B cell (primary cell): ENCODE data around the gene RET. TPM values are rescaled to one million over a fixed set of nuclear protein-coding genes. Genes with fewer than 3 reads are reported as not detected.

Experiments used
- ATAC-seq: fragments of 200-7000 bp; cut with Tn5 transposase; one replicate; pipeline ENCODE4 v1.10.0; 2021; ENCODE audit warnings: low read depth, mild to moderate bottlenecking, moderate number of reproducible peaks, moderate library complexity
- CTCF ChIA-PET: fragments of 350-600 bp; sonication (Branson Sonifier 250); formaldehyde crosslinking; loops from one replicate; lab custom pipeline; 2021; ENCODE audit warnings: antibody characterized with exemption, inconsistent platforms; lab: Charles Lee
- POLR2A ChIA-PET: fragments of 350-600 bp; sonication (Branson Sonifier 250); formaldehyde crosslinking; loops from one replicate; lab custom pipeline; 2021; ENCODE audit warnings: antibody characterized with exemption; lab: Charles Lee
- DNase-seq: peaks from one replicate; pipeline ENCODE4 v3.0.0; 2013
- H2AFZ ChIP-seq: 2 replicates; pipeline ENCODE4 v1.6.1; 2012; ENCODE audit warnings: mild to moderate bottlenecking, low read depth, low read length; ENCODE audit not compliant: insufficient read depth, poor library complexity, severe bottlenecking
- H3K27ac ChIP-seq, 2 donors: 1 replicate in 1 of 2; 2 replicates in 1 of 2; pipeline ENCODE4 v1.5.1; 2012 to 2013; ENCODE audit warnings: low read length in 2 of 2, mild to moderate bottlenecking in 2 of 2, moderate library complexity in 1 of 2
- H3K27me3 ChIP-seq, 4 experiments: fragments of 200-600 bp in 1 of 4; sonication (generic) in 1 of 4; replicated peaks in 1 of 4; 1 replicate in 2 of 4; 2 replicates in 2 of 4; pipeline versions ENCODE4 v1.6.1 to v1.7.0; 2013 to 2016; ENCODE audit warnings: low read length in 3 of 4, mild to moderate bottlenecking in 2 of 4, mixed read lengths in 1 of 4, moderate library complexity in 1 of 4; ENCODE audit not compliant: insufficient read depth in 4 of 4, control insufficient read depth in 3 of 4; ENCODE audit errors: control extremely low read depth in 1 of 4
- H3K36me3 ChIP-seq, 2 experiments: replicated peaks in 1 of 2; 1 replicate in 1 of 2; 2 replicates in 1 of 2; pipeline versions ENCODE4 v1.6.1 to v1.7.1; 2013; ENCODE audit warnings: low read length in 1 of 2; ENCODE audit not compliant: insufficient read depth in 2 of 2, control insufficient read depth in 1 of 2; ENCODE audit errors: control extremely low read depth in 1 of 2, extremely low read depth in 1 of 2
- H3K4me1 ChIP-seq, 2 donors: fragments of 200-600 bp in 1 of 2; sonication (generic) in 1 of 2; 1 replicate in 1 of 2; 2 replicates in 1 of 2; pipeline versions ENCODE4 v1.5.1 to v1.6.1; 2013 to 2017; ENCODE audit warnings: low read length in 2 of 2; ENCODE audit not compliant: control insufficient read depth in 2 of 2, insufficient read depth in 2 of 2
- H3K4me2 ChIP-seq: replicated peaks from 2 replicates; pipeline ENCODE3; 2012; ENCODE audit warnings: mild to moderate bottlenecking, low read depth, low read length; ENCODE audit not compliant: poor library complexity, severe bottlenecking
- H3K4me3 ChIP-seq, 5 experiments: fragments of 200-600 bp in 1 of 5; sonication (generic) in 1 of 5; 1 replicate in 3 of 5; 2 replicates in 2 of 5; pipeline versions ENCODE4 v1.5.1 to v1.7.0; 2011 to 2016; ENCODE audit warnings: low read length in 4 of 5, mild to moderate bottlenecking in 4 of 5, low read depth in 2 of 5, control low read depth in 1 of 5, moderate library complexity in 1 of 5; ENCODE audit not compliant: insufficient read depth in 1 of 5; ENCODE audit errors: control extremely low read depth in 1 of 5, extremely low read depth in 1 of 5
- H3K79me2 ChIP-seq: fragments of 200-600 bp; sonication (generic); one replicate; pipeline ENCODE4 v1.6.0; 2016; ENCODE audit warnings: low read length; ENCODE audit not compliant: control insufficient read depth, insufficient read depth
- H3K9ac ChIP-seq: fragments of 200-600 bp; sonication (generic); 2 replicates; pipeline ENCODE4 v1.6.1; 2017; ENCODE audit warnings: mild to moderate bottlenecking, low read length, moderate library complexity
- H3K9me3 ChIP-seq, 3 donors: one replicate each; pipeline versions ENCODE4 v1.6.1 to v1.7.1; 2013; ENCODE audit warnings: low read length in 2 of 3; ENCODE audit not compliant: control insufficient read depth in 2 of 3, insufficient read depth in 1 of 3; ENCODE audit errors: control extremely low read depth in 1 of 3
- H4K20me1 ChIP-seq: 2 replicates; pipeline ENCODE4 v1.6.0; 2012; ENCODE audit warnings: mild to moderate bottlenecking, low read length; ENCODE audit not compliant: insufficient read depth, control insufficient read depth, poor library complexity, severe bottlenecking
- H3K27ac Mint-ChIP-seq: one replicate; pipeline ENCODE4 v1.8.0; 2021; ENCODE audit warnings: mixed read lengths
- H3K27me3 Mint-ChIP-seq: one replicate; pipeline ENCODE4 v1.8.0; 2021; ENCODE audit warnings: mixed read lengths
- H3K4me1 Mint-ChIP-seq: one replicate; pipeline ENCODE4 v1.8.0; 2021; ENCODE audit warnings: mixed read lengths
- H3K4me3 Mint-ChIP-seq: one replicate; pipeline ENCODE4 v1.8.0; 2021; ENCODE audit warnings: mixed read lengths
- H3K9me3 Mint-ChIP-seq: one replicate; pipeline ENCODE4 v1.8.0; 2022; ENCODE audit warnings: mixed read lengths; ENCODE audit not compliant: insufficient read depth
- EZH2 ChIP-seq: IDR thresholded peaks from 2 replicates; pipeline ENCODE4 v1.6.1; 2012; ENCODE audit warnings: borderline replicate concordance, low read depth, mild to moderate bottlenecking, moderate library complexity, low read length; ENCODE audit not compliant: insufficient read depth, poor library complexity, severe bottlenecking
- WGBS: methylation state at CpG from one replicate; pipeline ENCODE4 v1.1.5; 2013; ENCODE audit warnings: missing lambda C conversion rate; ENCODE audit not compliant: insufficient coverage; 5-methylcytosine and 5-hydroxymethylcytosine counted together
- intact Hi-C: fragments of 100-400 bp; cut with micrococcal nuclease; formaldehyde crosslinking; loops from one replicate; pipeline ENCODE4 v1.10.0; 2022
- polyA plus RNA-seq: library from polyadenylated mRNA; depleted of rRNA; stranded (reverse); fragments of >200 nt; gene quantifications from 2 replicates; pipeline ENCODE4 v1.2.3, GENCODE V29; 2012
- total RNA-seq, 2 donors: library from RNA; stranded (reverse); fragments of 120-200 nt in 1 of 2; gene quantifications; 1 replicate in 1 of 2; 2 replicates in 1 of 2; pipeline versions ENCODE4 v1.2.3 to v1.2.4, GENCODE V29; 2013 to 2022
- TF ChIP-seq, protein P1 (sequence below): fragments of 200-600 bp; IDR thresholded peaks from one replicate; pipeline ENCODE4 v1.8.0; 2022; ENCODE audit warnings: antibody characterized with exemption, mild to moderate bottlenecking

RET gene
- total and polyA plus RNA-seq, 2 donors (not counting 1 experiment from before 2014, with no cell fraction given) = 0.16 to 0.27 TPM

DNA sequence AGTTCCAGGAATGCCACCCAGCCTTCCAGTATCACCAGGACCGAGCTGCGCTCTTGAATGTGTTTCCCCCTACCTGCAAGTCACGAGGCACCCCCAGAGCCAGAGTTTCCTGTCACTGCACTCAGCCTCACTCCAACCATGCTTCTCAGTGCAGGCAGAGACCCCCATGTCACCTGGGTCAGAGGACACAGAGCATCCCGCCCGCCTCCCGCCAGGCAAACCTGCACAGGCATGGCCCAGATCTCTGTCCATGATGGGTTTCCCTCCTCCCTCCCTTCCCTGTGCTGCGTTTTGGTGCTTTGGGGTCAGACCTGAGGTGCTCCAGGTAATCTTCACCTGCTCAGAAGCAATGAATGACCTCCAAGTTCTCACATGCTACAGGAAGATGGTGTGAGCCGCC, 3.1 kb upstream of the RET start:
- Mint-ChIP-seq H3K9me3 (no peaks in the 10 kb centered on the region), H3K27ac (no peak overlapping the region), H3K4me1 (peaks cover 7% of the 10 kb centered on the region), H3K4me3 (no peak overlapping the region), H3K27me3 (peaks cover 19% of the 10 kb centered on the region)
- ATAC-seq (no peak), DNase-seq (no peak)
- no peaks in the 10 kb centered on the region for H3K9me3 ChIP-seq
- H2AFZ ChIP-seq = no peak overlapping the region
- intact Hi-C loops = no loop called here
- H3K36me3 ChIP-seq = no peaks in the 10 kb centered on the region
- H3K27ac ChIP-seq = no peak overlapping the region
- H3K9ac ChIP-seq = no peak overlapping the region
- peaks cover 0 to 24% (median 5%) of the 10 kb centered on the region in 4 experiments for H3K27me3 ChIP-seq
- no peak overlapping the region for H3K4me3 ChIP-seq
- no peak overlapping the region for H3K4me2 ChIP-seq
- CTCF ChIA-PET = no interaction called here
- TF ChIP-seq, protein P1, sequence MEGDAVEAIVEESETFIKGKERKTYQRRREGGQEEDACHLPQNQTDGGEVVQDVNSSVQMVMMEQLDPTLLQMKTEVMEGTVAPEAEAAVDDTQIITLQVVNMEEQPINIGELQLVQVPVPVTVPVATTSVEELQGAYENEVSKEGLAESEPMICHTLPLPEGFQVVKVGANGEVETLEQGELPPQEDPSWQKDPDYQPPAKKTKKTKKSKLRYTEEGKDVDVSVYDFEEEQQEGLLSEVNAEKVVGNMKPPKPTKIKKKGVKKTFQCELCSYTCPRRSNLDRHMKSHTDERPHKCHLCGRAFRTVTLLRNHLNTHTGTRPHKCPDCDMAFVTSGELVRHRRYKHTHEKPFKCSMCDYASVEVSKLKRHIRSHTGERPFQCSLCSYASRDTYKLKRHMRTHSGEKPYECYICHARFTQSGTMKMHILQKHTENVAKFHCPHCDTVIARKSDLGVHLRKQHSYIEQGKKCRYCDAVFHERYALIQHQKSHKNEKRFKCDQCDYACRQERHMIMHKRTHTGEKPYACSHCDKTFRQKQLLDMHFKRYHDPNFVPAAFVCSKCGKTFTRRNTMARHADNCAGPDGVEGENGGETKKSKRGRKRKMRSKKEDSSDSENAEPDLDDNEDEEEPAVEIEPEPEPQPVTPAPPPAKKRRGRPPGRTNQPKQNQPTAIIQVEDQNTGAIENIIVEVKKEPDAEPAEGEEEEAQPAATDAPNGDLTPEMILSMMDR = no peak
- POLR2A ChIA-PET = no interaction called here
- peaks cover 7 to 8% of the 10 kb centered on the region in 2 donors for H3K4me1 ChIP-seq
- H4K20me1 ChIP-seq = no peaks in the 10 kb centered on the region
- 90% methylated on average over 8 of the region's 8 CpGs for whole genome bisulfite sequencing
- no peaks in the 10 kb centered on the region for H3K79me2 ChIP-seq

DNA sequence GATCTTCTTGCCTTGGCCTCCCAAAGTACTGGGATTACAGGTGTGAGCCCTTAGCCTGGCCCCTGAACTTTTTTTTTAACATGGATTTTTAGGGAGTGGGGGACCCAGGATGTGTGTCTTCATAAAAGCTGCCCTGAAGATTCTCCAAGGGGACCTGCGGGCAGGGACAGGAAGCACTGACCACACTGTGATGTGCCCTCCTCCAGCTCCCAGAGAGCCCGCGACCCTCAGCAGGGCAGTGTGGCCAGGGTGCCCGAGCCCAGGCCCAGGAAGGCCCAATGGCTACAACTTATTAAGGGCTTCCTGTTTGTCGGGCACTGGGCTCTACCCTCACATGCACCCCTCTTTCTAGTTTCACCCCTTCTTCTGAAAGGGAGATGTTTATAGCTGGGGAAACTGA, 2.5 kb upstream of the RET start:
- Mint-ChIP-seq H3K9me3 (no peaks in the 10 kb centered on the region), H3K27ac (no peak overlapping the region), H3K4me1 (peaks cover 9% of the 10 kb centered on the region), H3K4me3 (no peak overlapping the region), H3K27me3 (peaks cover 24% of the 10 kb centered on the region)
- Histone ChIP-seq H3K9ac (no peak overlapping the region), H3K4me1 (peaks cover 7 to 8% of the 10 kb centered on the region in 2 donors), H3K4me2 (no peak overlapping the region), H2AFZ (no peak overlapping the region), H3K27me3 (peaks cover 0 to 28% (median 5%) of the 10 kb centered on the region in 4 experiments), H3K4me3 (no peak overlapping the region), H3K9me3 (no peaks in the 10 kb centered on the region), H4K20me1 (no peaks in the 10 kb centered on the region), H3K27ac (no peak overlapping the region), H3K36me3 (no peaks in the 10 kb centered on the region), H3K79me2 (no peaks in the 10 kb centered on the region)
- 89% methylated on average over 3 of the region's 5 CpGs for WGBS
- ChIA-PET CTCF (no interaction called here), POLR2A (no interaction called here)
- TF ChIP-seq, protein P1 = no peak
- TF ChIP-seq EZH2 = no peak
- ATAC-seq (no peak), DNase-seq (no peak)
- intact Hi-C loops = no loop called here
